ENCODE results near the gene CST8. TPM values are rescaled to one million over a fixed set of nuclear protein-coding genes. Genes with fewer than 3 reads are reported as not detected.

CST8 gene
- total RNA-seq, 3 donors from 2014 or later, result not detected

GRCh38 chr20:23492292-23492691, 1.4 kb downstream of the CST8 start:
- Mint-ChIP-seq H3K36me3 (ENCODE audit: insufficient read depth) (no peaks in the 10 kb centered on the region), H3K9me3 (peaks cover 4% of the 10 kb centered on the region), H3K4me1 (ENCODE audit: low read depth) (no peaks in the 10 kb centered on the region), H3K27me3 (ENCODE audit: low read depth) (peaks cover 2% of the 10 kb centered on the region), H3K4me3 (no peak overlapping the region)
- ATAC-seq (peak; percentile 28 to 40), DNase-seq (no peak)

- peaks cover 4% of the 10 kb centered on the region for H3K4me1 Mint-ChIP-seq (ENCODE audit: low read depth)
Observed at GRCh38 chr20:23493172-23493772, 2.4 kb downstream of the CST8 start.

GRCh38 chr20:23497536-23497935, 6.6 kb downstream of the CST8 start:
- H3K4me1 Mint-ChIP-seq (ENCODE audit: low read depth), result peaks cover 4% of the 10 kb centered on the region
- no peak for DNase-seq
- no peaks in the 10 kb centered on the region for H3K36me3 Mint-ChIP-seq (ENCODE audit: insufficient read depth)

More at GRCh38 chr20:23493172-23493772, 2.4 kb downstream of the CST8 start:
- DNase-seq, result no peak
- H3K27me3 Mint-ChIP-seq (ENCODE audit: low read depth), result peaks cover 5% of the 10 kb centered on the region
- ATAC-seq, result no peak
- H3K36me3 Mint-ChIP-seq (ENCODE audit: insufficient read depth), result no peaks in the 10 kb centered on the region
- H3K9me3 Mint-ChIP-seq, result peaks cover 8% of the 10 kb centered on the region
- no peak overlapping the region for H3K4me3 Mint-ChIP-seq

GRCh38 chr20:23501926-23502325, 11.0 kb downstream of the CST8 start:
- H3K4me1 Mint-ChIP-seq (ENCODE audit: low read depth), result peaks cover 4% of the 10 kb centered on the region
- peaks cover 3% of the 10 kb centered on the region for H3K27me3 Mint-ChIP-seq (ENCODE audit: low read depth)
- H3K9me3 Mint-ChIP-seq, result peaks cover 4% of the 10 kb centered on the region
- no peaks in the 10 kb centered on the region for H3K36me3 Mint-ChIP-seq (ENCODE audit: insufficient read depth)
- no peak for ATAC-seq
- no peak overlapping the region for H3K4me3 Mint-ChIP-seq
- DNase-seq, result no peak

More at GRCh38 chr20:23497536-23497935, 6.6 kb downstream of the CST8 start:
- Mint-ChIP-seq H3K27me3 (ENCODE audit: low read depth) (peaks cover 5% of the 10 kb centered on the region), H3K4me3 (no peak overlapping the region), H3K9me3 (peaks cover 8% of the 10 kb centered on the region)
- ATAC-seq, result peak; percentile 89 to 94

GRCh38 chr20:23503649-23504048, 12.7 kb downstream of the CST8 start:
- H3K4me3 Mint-ChIP-seq, result no peak overlapping the region
- no peak for DNase-seq
- H3K9me3 Mint-ChIP-seq, result no peaks in the 10 kb centered on the region
- peaks cover 5% of the 10 kb centered on the region for H3K27me3 Mint-ChIP-seq (ENCODE audit: low read depth)
- H3K36me3 Mint-ChIP-seq (ENCODE audit: insufficient read depth), result no peaks in the 10 kb centered on the region
- ATAC-seq, result no peak
- H3K4me1 Mint-ChIP-seq (ENCODE audit: low read depth), result no peaks in the 10 kb centered on the region

- Mint-ChIP-seq H3K4me3 (no peak overlapping the region), H3K36me3 (ENCODE audit: insufficient read depth) (no peaks in the 10 kb centered on the region), H3K9me3 (no peaks in the 10 kb centered on the region), H3K27me3 (ENCODE audit: low read depth) (peaks cover 8% of the 10 kb centered on the region), H3K4me1 (ENCODE audit: low read depth) (no peaks in the 10 kb centered on the region)
- ATAC-seq (no peak), DNase-seq (no peak)
Observed at GRCh38 chr20:23507346-23507745, 16.4 kb downstream of the CST8 start.

GRCh38 chr20:23508449-23509229, 17.7 kb downstream of the CST8 start:
- Mint-ChIP-seq H3K36me3 (ENCODE audit: insufficient read depth) (no peaks in the 10 kb centered on the region), H3K27me3 (ENCODE audit: low read depth) (peaks cover 8% of the 10 kb centered on the region), H3K9me3 (no peaks in the 10 kb centered on the region), H3K4me3 (no peak overlapping the region), H3K4me1 (ENCODE audit: low read depth) (no peaks in the 10 kb centered on the region)
- DNase-seq (no peak), ATAC-seq (no peak)

- Mint-ChIP-seq H3K9me3 (no peaks in the 10 kb centered on the region), H3K27me3 (ENCODE audit: low read depth) (peaks cover 9% of the 10 kb centered on the region), H3K4me1 (ENCODE audit: low read depth) (no peaks in the 10 kb centered on the region), H3K36me3 (ENCODE audit: insufficient read depth) (no peaks in the 10 kb centered on the region), H3K4me3 (no peak overlapping the region)
- DNase-seq (no peak), ATAC-seq (no peak)
Observed at GRCh38 chr20:23509247-23509913, 18.5 kb downstream of the CST8 start.

GRCh38 chr20:23510000-23510590, 19.2 kb downstream of the CST8 start:
- H3K27me3 Mint-ChIP-seq (ENCODE audit: low read depth), result peaks cover 11% of the 10 kb centered on the region
- H3K36me3 Mint-ChIP-seq (ENCODE audit: insufficient read depth), result no peaks in the 10 kb centered on the region
- ATAC-seq (no peak), DNase-seq (no peak)
- no peak overlapping the region for H3K4me3 Mint-ChIP-seq
- no peaks in the 10 kb centered on the region for H3K9me3 Mint-ChIP-seq
- no peaks in the 10 kb centered on the region for H3K4me1 Mint-ChIP-seq (ENCODE audit: low read depth)

GRCh38 chr20:23513164-23513563, 22.2 kb downstream of the CST8 start:
- H3K27me3 Mint-ChIP-seq (ENCODE audit: low read depth), result peaks cover 9% of the 10 kb centered on the region
- ATAC-seq (no peak), DNase-seq (no peak)
- no peaks in the 10 kb centered on the region for H3K4me1 Mint-ChIP-seq (ENCODE audit: low read depth)
- no peaks in the 10 kb centered on the region for H3K36me3 Mint-ChIP-seq (ENCODE audit: insufficient read depth)
- H3K9me3 Mint-ChIP-seq, result no peaks in the 10 kb centered on the region
- H3K4me3 Mint-ChIP-seq, result no peak overlapping the region

- ATAC-seq (no peak), DNase-seq (no peak)
- Mint-ChIP-seq H3K27me3 (ENCODE audit: low read depth) (peaks cover 3% of the 10 kb centered on the region), H3K9me3 (no peaks in the 10 kb centered on the region), H3K4me1 (ENCODE audit: low read depth) (no peaks in the 10 kb centered on the region), H3K36me3 (ENCODE audit: insufficient read depth) (no peaks in the 10 kb centered on the region), H3K4me3 (no peak overlapping the region)
Observed at GRCh38 chr20:23514848-23515247, 23.9 kb downstream of the CST8 start.

GRCh38 chr20:23515250-23515939, 24.5 kb downstream of the CST8 start:
- H3K27me3 Mint-ChIP-seq (ENCODE audit: low read depth), result peaks cover 3% of the 10 kb centered on the region
- no peaks in the 10 kb centered on the region for H3K9me3 Mint-ChIP-seq
- DNase-seq (no peak), ATAC-seq (no peak)
- H3K4me1 Mint-ChIP-seq (ENCODE audit: low read depth), result no peaks in the 10 kb centered on the region
- no peaks in the 10 kb centered on the region for H3K36me3 Mint-ChIP-seq (ENCODE audit: insufficient read depth)
- H3K4me3 Mint-ChIP-seq, result no peak overlapping the region

GRCh38 chr20:23517719-23518118, 26.8 kb downstream of the CST8 start:
- Mint-ChIP-seq H3K9me3 (no peaks in the 10 kb centered on the region), H3K4me3 (no peak overlapping the region), H3K27me3 (ENCODE audit: low read depth) (peaks cover 3% of the 10 kb centered on the region), H3K4me1 (ENCODE audit: low read depth) (no peaks in the 10 kb centered on the region), H3K36me3 (ENCODE audit: insufficient read depth) (no peaks in the 10 kb centered on the region)
- ATAC-seq, result no peak
- DNase-seq, result no peak

GRCh38 chr20:23519556-23519955, 28.6 kb downstream of the CST8 start:
- H3K4me1 Mint-ChIP-seq (ENCODE audit: low read depth), result no peaks in the 10 kb centered on the region
- H3K27me3 Mint-ChIP-seq (ENCODE audit: low read depth), result peaks cover 3% of the 10 kb centered on the region

More at GRCh38 chr20:23519556-23519955, 28.6 kb downstream of the CST8 start:
- Mint-ChIP-seq H3K4me3 (no peak overlapping the region), H3K9me3 (no peaks in the 10 kb centered on the region), H3K36me3 (ENCODE audit: insufficient read depth) (no peaks in the 10 kb centered on the region)
- no peak for ATAC-seq
- DNase-seq, result no peak

Measured in activated T-cell treated with anti-CD3 and anti-CD28 coated beads, Interleukin-2, amount 50 U/mL, for 4 hours (primary cell).